ENCODE data around the gene AUTS2. TPM values are rescaled to one million over a fixed set of nuclear protein-coding genes. Genes with fewer than 3 reads are reported as not detected.

Gene AUTS2
- total RNA-seq, 1 donor from 2014 or later, result 53.0 TPM

- TF ChIP-seq, protein P1, sequence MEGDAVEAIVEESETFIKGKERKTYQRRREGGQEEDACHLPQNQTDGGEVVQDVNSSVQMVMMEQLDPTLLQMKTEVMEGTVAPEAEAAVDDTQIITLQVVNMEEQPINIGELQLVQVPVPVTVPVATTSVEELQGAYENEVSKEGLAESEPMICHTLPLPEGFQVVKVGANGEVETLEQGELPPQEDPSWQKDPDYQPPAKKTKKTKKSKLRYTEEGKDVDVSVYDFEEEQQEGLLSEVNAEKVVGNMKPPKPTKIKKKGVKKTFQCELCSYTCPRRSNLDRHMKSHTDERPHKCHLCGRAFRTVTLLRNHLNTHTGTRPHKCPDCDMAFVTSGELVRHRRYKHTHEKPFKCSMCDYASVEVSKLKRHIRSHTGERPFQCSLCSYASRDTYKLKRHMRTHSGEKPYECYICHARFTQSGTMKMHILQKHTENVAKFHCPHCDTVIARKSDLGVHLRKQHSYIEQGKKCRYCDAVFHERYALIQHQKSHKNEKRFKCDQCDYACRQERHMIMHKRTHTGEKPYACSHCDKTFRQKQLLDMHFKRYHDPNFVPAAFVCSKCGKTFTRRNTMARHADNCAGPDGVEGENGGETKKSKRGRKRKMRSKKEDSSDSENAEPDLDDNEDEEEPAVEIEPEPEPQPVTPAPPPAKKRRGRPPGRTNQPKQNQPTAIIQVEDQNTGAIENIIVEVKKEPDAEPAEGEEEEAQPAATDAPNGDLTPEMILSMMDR (IDR thresholded peaks at IDR 0.05), result no peak
- TF ChIP-seq POLR2A (IDR thresholded peaks at IDR 0.05), result no peak
- Histone ChIP-seq H3K4me1 (peaks cover 9% of the 10 kb centered on the region), H3K36me3 (no peaks in the 10 kb centered on the region), H3K9me3 (no peaks in the 10 kb centered on the region), H3K27ac (no peak overlapping the region), H3K27me3 (no peaks in the 10 kb centered on the region), H3K4me3 (no peak overlapping the region)
- no peak for DNase-seq (ENCODE audit: extremely low spot score in 2 of 2)
- intact Hi-C loops (cut with DNase I), result no loop called here
Observed at GRCh38 chr7:69710768-69711438, 112.6 kb downstream of the AUTS2 start.

DNA sequence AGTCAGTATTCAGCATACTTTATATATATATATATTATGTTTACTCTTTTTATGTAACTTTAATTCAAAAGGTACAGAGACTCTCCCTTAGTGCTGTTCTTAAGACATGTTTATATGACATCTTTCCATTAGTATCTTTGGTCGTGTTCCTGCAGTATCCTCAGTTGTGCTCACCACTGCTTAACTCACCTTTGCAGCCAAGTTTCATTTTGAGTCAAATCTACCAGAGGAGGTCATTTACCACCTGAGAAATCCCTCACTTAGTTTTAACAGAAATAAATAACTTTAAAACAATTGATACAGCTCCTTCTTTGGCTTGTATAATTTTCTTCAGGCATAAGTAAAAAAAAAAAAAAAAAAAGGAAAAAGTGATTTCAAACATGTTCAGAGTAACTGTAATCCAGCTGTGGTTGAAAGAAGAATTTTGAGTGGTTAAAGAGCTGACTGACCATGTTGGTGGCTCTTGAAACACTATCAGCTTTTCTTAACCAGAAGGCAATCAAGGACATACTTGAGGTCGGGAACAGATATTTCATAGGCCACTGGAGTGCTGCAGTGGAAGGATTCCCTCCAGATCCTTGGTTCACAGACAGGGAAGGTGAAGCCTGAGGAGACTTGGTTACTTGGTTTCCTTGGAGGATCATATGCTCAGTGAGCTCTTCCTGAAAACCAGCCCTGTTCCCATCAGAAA is 116.8 kb downstream of the AUTS2 start:
- Histone ChIP-seq H3K27ac (no peak overlapping the region), H3K4me3 (no peak overlapping the region), H3K4me1 (no peaks in the 10 kb centered on the region), H3K36me3 (no peaks in the 10 kb centered on the region), H3K27me3 (no peaks in the 10 kb centered on the region), H3K9me3 (no peaks in the 10 kb centered on the region)
- TF ChIP-seq POLR2A (IDR thresholded peaks at IDR 0.05) (no peak), POLR2AphosphoS5 (IDR thresholded peaks at IDR 0.05; ENCODE audit: insufficient read depth in 1 of 2, low read depth in 1 of 2) (no peak)
- intact Hi-C loops (cut with DNase I), result no loop called here
- no peak for DNase-seq (ENCODE audit: extremely low spot score in 2 of 2)

DNA sequence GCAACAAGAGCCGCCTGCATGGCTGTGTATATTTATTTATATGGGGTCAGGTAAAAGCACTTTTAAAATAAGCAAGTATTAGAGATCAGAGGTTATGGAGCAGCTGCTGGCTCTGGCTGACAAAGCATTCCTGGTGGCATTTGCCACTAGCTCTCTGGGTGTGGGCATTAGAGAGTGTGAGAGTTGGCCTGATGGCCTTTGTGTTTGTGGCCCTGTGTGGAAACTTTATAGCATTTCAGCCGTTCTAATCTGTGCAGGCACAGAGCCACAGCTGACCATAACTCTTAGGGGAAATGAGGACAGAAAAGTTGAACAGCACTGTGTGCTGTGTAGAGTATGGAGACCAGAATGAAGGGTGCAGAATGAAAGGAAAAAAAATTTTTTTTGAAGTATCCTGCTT is 118.9 kb downstream of the AUTS2 start:
- peaks cover under 1% of the 10 kb centered on the region for H3K4me1 ChIP-seq
- H3K27me3 ChIP-seq, result no peaks in the 10 kb centered on the region
- no peaks in the 10 kb centered on the region for H3K9me3 ChIP-seq
- intact Hi-C loops (cut with DNase I), result no loop called here
- TF ChIP-seq, protein P1 (IDR thresholded peaks at IDR 0.05), result no peak
- no peak for TF ChIP-seq POLR2AphosphoS5 (IDR thresholded peaks at IDR 0.05; ENCODE audit: insufficient read depth in 1 of 2, low read depth in 1 of 2)
- TF ChIP-seq POLR2A (IDR thresholded peaks at IDR 0.05), result no peak
- H3K4me3 ChIP-seq, result no peak overlapping the region
- H3K27ac ChIP-seq, result no peak overlapping the region
- no peak for DNase-seq (ENCODE audit: extremely low spot score in 2 of 2)
- no peaks in the 10 kb centered on the region for H3K36me3 ChIP-seq

DNA sequence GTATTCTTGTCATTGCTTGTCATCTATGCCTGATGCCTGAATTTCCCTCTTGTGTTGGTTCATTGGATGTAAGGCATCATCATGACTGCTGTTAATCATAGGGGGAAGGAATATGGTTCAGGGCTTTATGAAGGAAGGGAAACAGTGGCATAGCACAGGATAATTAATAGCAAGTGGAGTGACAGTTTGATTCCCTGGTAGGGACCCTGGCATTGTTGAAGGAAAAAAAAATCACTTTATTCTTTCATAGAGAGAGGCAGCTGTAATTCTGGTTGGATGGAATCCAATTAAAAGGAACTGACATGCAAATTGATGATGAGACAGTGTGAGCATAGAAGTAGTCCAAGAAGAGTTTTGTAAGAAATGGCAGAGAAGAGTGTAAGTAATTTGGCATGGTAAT is 121.4 kb downstream of the AUTS2 start:
- DNase-seq (ENCODE audit: extremely low spot score in 2 of 2), result no peak
- intact Hi-C loops (cut with DNase I), result no loop called here

DNA sequence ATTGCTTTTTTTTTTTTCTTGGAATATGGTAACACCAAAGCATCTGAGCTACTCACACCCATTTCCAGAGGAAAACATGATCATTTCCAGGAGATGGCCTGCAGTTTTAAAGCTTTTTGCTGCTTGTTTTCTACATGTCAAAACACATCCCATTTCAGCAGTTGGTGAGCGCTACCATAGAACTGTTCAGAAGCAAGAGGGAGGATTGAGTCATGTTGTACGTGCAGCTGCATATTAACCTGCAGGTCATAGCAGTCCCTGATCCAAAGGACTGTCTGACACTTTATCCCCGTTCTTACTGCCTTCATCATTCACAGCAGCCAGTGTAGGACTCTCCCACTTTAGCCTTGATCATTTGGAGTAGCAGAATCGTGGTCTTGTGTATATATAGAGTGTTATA is 124.6 kb downstream of the AUTS2 start:
- Histone ChIP-seq H3K4me1 (peaks cover 12% of the 10 kb centered on the region), H3K27me3 (no peaks in the 10 kb centered on the region), H3K4me3 (no peak overlapping the region), H3K27ac (no peak overlapping the region), H3K9me3 (no peaks in the 10 kb centered on the region), H3K36me3 (no peaks in the 10 kb centered on the region)
- TF ChIP-seq, protein P1 (IDR thresholded peaks at IDR 0.05), result no peak
- TF ChIP-seq POLR2A (IDR thresholded peaks at IDR 0.05) (no peak), POLR2AphosphoS5 (IDR thresholded peaks at IDR 0.05; ENCODE audit: insufficient read depth in 1 of 2, low read depth in 1 of 2) (peak in 1 of 2 donors; percentile 29)
- intact Hi-C loops (cut with DNase I), result no loop called here
- no peak for DNase-seq (ENCODE audit: extremely low spot score in 2 of 2)

More for the DNA sequence above, 121.4 kb downstream of the AUTS2 start:
- Histone ChIP-seq H3K4me3 (no peak overlapping the region), H3K27me3 (no peaks in the 10 kb centered on the region), H3K36me3 (no peaks in the 10 kb centered on the region), H3K27ac (no peak overlapping the region), H3K9me3 (no peaks in the 10 kb centered on the region), H3K4me1 (peaks cover 12% of the 10 kb centered on the region)
- TF ChIP-seq POLR2AphosphoS5 (IDR thresholded peaks at IDR 0.05; ENCODE audit: insufficient read depth in 1 of 2, low read depth in 1 of 2), result no peak
- TF ChIP-seq, protein P1 (IDR thresholded peaks at IDR 0.05), result no peak
- no peak for TF ChIP-seq POLR2A (IDR thresholded peaks at IDR 0.05)

Data from vagina (tissue), 2 donors.